Fibroblast of lung (primary cell): ENCODE results near the gene PCBP3. TPM values are rescaled to one million over a fixed set of nuclear protein-coding genes. Genes with fewer than 3 reads are reported as not detected.

Experiments used
- DNase-seq, 2 donors: peaks; one replicate each; pipeline versions ENCODE4 v3.0.0 to v3.0.0-alpha.2; 2010; ENCODE audit warnings: low read depth in 2 of 2
- H2AFZ ChIP-seq: 2 replicates; pipeline ENCODE4 v1.5.1; 2012; ENCODE audit warnings: low read length, control low read depth, inconsistent platforms
- H3K27ac ChIP-seq: 2 replicates; pipeline ENCODE4 v1.5.1; 2011; ENCODE audit warnings: low read length, control low read depth; ENCODE audit not compliant: insufficient read depth
- H3K27me3 ChIP-seq: 2 replicates; pipeline ENCODE4 v1.5.1; 2011; ENCODE audit warnings: mild to moderate bottlenecking, low read length; ENCODE audit not compliant: control insufficient read depth, insufficient read depth
- H3K36me3 ChIP-seq: 2 replicates; pipeline ENCODE4 v1.5.1; 2011; ENCODE audit warnings: low read length; ENCODE audit not compliant: control insufficient read depth, insufficient read depth
- H3K4me1 ChIP-seq: 2 replicates; pipeline ENCODE4 v1.5.1; 2011; ENCODE audit warnings: low read length; ENCODE audit not compliant: control insufficient read depth, insufficient read depth; ENCODE audit errors: extremely low read depth
- H3K4me2 ChIP-seq: 2 replicates; pipeline ENCODE4 v1.5.1; 2011; ENCODE audit warnings: low read length, control low read depth; ENCODE audit not compliant: insufficient read depth; ENCODE audit errors: extremely low read depth
- H3K4me3 ChIP-seq, 4 experiments: fragments of 200-600 bp in 1 of 4; sonication (generic) in 1 of 4; replicated peaks in 1 of 4; 2 replicates each; pipeline ENCODE4 v1.5.1; 2011 to 2016; ENCODE audit warnings: low read length in 4 of 4, low read depth in 3 of 4, mild to moderate bottlenecking in 3 of 4, control low read depth in 2 of 4, inconsistent platforms in 1 of 4, mixed read lengths in 1 of 4; ENCODE audit not compliant: insufficient read depth in 1 of 4; ENCODE audit errors: control extremely low read depth in 1 of 4
- H3K79me2 ChIP-seq: 2 replicates; pipeline ENCODE4 v1.5.1; 2012; ENCODE audit warnings: mild to moderate bottlenecking, low read length, inconsistent platforms; ENCODE audit not compliant: control insufficient read depth, insufficient read depth
- H3K9ac ChIP-seq: 2 replicates; pipeline ENCODE4 v1.5.1; 2011; ENCODE audit warnings: mild to moderate bottlenecking, low read length, control low read depth; ENCODE audit not compliant: insufficient read depth
- H3K9me3 ChIP-seq: 2 replicates; pipeline ENCODE4 v1.5.1; 2012; ENCODE audit warnings: low read depth, low read length; ENCODE audit not compliant: control insufficient read depth, insufficient read depth
- H4K20me1 ChIP-seq: 2 replicates; pipeline ENCODE4 v1.5.1; 2011; ENCODE audit warnings: low read length; ENCODE audit not compliant: control insufficient read depth, insufficient read depth; ENCODE audit errors: extremely low read depth
- EZH2 ChIP-seq: IDR thresholded peaks from 2 replicates; pipeline ENCODE4 v1.5.1; 2012; ENCODE audit warnings: low read length, control low read depth, mild to moderate bottlenecking; ENCODE audit errors: missing control alignments
- polyA plus RNA-seq, 2 donors: library from polyadenylated mRNA; depleted of rRNA in 1 of 2; stranded (reverse) in 1 of 2; unstranded in 1 of 2; fragments of >200 nt; gene quantifications; 2 replicates each; pipeline ENCODE4 v1.2.1, GENCODE V29; 2011 to 2012; ENCODE audit warnings: missing spikeins in 1 of 2
- total RNA-seq: library from RNA; depleted of rRNA; stranded (reverse); fragments of >200 nt; gene quantifications from 2 replicates; pipeline ENCODE4 v1.2.1, GENCODE V29; 2014
- TF ChIP-seq, protein P1 (sequence below), 2 donors: IDR thresholded peaks in 1 of 2; conservative IDR thresholded peaks in 1 of 2; 1 replicate in 1 of 2; 2 replicates in 1 of 2; pipeline ENCODE4 v1.5.1; 2011 to 2012; ENCODE audit warnings: low read length in 2 of 2, control low read depth in 1 of 2, inconsistent platforms in 1 of 2, low read depth in 1 of 2, mild to moderate bottlenecking in 1 of 2

PCBP3 gene
- total and polyA plus RNA-seq, 2 donors (not counting 1 experiment from before 2014, with no cell fraction given): 0.51 to 1.7 TPM

DNA sequence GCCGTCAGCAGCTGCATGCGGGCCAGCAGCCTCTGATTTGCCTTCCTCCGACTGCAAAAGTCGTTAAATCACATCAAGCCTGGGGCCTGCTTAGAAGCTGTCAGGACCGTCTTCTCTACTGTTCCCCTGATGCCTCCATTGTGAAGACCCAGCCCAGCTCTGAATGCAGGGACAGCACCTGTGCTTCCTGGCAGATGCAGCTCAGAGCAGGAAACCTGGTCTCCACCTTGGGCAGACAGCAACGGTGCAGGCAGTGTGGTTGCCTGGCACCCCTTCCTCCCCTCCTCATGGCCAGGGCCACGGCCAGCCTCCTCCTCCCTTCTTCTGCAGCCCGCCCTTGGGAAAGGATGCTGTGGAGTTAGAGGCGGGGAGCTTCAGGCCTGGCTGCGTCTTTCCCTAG lies 245.7 kb downstream of the PCBP3 start:
- no peaks in the 10 kb centered on the region for H4K20me1 ChIP-seq
- peaks cover 1% of the 10 kb centered on the region for H3K4me1 ChIP-seq
- H3K4me3 ChIP-seq: no peak overlapping the region
- TF ChIP-seq EZH2: no peak
- TF ChIP-seq, protein P1, sequence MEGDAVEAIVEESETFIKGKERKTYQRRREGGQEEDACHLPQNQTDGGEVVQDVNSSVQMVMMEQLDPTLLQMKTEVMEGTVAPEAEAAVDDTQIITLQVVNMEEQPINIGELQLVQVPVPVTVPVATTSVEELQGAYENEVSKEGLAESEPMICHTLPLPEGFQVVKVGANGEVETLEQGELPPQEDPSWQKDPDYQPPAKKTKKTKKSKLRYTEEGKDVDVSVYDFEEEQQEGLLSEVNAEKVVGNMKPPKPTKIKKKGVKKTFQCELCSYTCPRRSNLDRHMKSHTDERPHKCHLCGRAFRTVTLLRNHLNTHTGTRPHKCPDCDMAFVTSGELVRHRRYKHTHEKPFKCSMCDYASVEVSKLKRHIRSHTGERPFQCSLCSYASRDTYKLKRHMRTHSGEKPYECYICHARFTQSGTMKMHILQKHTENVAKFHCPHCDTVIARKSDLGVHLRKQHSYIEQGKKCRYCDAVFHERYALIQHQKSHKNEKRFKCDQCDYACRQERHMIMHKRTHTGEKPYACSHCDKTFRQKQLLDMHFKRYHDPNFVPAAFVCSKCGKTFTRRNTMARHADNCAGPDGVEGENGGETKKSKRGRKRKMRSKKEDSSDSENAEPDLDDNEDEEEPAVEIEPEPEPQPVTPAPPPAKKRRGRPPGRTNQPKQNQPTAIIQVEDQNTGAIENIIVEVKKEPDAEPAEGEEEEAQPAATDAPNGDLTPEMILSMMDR (conservative IDR thresholded peaks at IDR 0.05 in 1 of 2, IDR thresholded peaks at IDR 0.05 in 1 of 2; ENCODE audit: low read depth in 1 of 2, low read length in 2 of 2): no peak
- no peaks in the 10 kb centered on the region for H3K36me3 ChIP-seq
- no peak overlapping the region for H3K4me2 ChIP-seq
- no peak for DNase-seq
- H3K27me3 ChIP-seq: peaks cover 4% of the 10 kb centered on the region
- no peak overlapping the region for H3K27ac ChIP-seq
- H3K79me2 ChIP-seq: no peaks in the 10 kb centered on the region
- no peak overlapping the region for H3K9ac ChIP-seq
- no peaks in the 10 kb centered on the region for H3K9me3 ChIP-seq
- no peak overlapping the region for H2AFZ ChIP-seq

DNA sequence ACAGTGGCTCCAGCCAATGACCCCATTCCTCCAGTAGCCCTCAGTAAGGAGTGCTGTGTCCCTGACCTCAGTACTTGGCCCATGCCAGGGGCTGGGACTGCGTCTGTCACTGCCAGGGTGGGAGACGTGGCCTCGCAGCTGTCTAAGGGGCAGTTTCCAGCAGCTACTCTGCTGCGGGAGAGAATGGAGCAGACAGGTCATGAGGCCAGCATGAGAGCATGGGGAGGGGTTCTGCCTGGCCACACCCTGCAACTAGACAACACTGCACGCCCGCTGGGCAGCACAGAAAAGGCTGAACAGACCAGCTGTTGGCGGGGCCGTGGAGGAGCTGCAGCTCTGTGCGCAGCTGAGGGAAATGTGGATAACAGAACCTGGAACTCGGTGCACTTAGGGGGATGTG lies 246.4 kb downstream of the PCBP3 start:
- Histone ChIP-seq H3K79me2 (no peaks in the 10 kb centered on the region), H3K36me3 (no peaks in the 10 kb centered on the region), H3K9me3 (no peaks in the 10 kb centered on the region), H3K27ac (no peak overlapping the region), H4K20me1 (no peaks in the 10 kb centered on the region), H3K27me3 (peaks cover 4% of the 10 kb centered on the region), H2AFZ (no peak overlapping the region), H3K4me2 (no peak overlapping the region), H3K4me1 (peaks cover 2% of the 10 kb centered on the region), H3K9ac (no peak overlapping the region), H3K4me3 (no peak overlapping the region)
- TF ChIP-seq EZH2: no peak
- TF ChIP-seq, protein P1 (conservative IDR thresholded peaks at IDR 0.05 in 1 of 2, IDR thresholded peaks at IDR 0.05 in 1 of 2; ENCODE audit: low read depth in 1 of 2, low read length in 2 of 2): no peak
- peak in 1 of 2 donors; percentile 47 for DNase-seq

DNA sequence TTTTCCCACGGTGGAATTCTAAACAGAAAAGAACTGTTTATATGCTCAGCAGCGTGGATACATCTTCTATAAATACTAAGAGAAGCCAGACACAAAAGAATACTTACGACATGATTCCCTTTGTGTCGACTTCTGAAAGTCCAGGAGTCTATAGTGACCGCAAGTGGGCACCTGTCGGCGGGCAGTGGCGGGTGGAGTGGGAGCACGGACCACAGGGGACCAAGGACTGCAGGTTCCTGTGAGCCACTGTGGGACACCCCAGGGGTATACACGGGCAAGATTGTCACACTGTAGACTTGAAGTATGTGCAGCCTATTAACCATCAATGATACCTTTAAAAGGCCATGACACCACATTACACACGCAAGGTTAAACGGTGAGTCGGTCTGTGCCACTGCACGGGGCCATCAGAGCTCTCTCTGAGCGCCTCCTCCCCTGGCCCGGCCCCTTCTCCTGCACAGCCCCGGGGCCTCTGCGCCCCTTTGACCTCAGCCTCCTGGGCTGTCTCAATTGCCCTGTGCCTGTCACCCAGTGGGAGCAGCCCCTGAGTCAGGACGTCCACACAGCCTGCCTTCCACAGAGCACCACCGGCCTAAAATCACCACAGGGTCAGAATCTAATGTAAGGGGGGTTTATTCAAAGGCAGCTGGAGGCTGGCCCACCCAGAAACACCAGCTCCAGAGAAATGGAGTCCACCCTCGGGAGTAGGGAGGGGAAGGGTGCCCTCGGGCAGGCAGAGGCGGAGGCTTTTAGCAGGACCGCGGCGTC lies 248.0 kb downstream of the PCBP3 start:
- Histone ChIP-seq H3K4me2 (no peak overlapping the region), H3K27me3 (peaks cover 4% of the 10 kb centered on the region), H3K79me2 (no peaks in the 10 kb centered on the region), H4K20me1 (no peaks in the 10 kb centered on the region), H3K36me3 (no peaks in the 10 kb centered on the region), H3K9me3 (no peaks in the 10 kb centered on the region), H3K27ac (no peak overlapping the region), H3K4me1 (peaks cover 2% of the 10 kb centered on the region), H3K4me3 (no peak overlapping the region), H3K9ac (no peak overlapping the region), H2AFZ (no peak overlapping the region)
- TF ChIP-seq, protein P1 (conservative IDR thresholded peaks at IDR 0.05 in 1 of 2, IDR thresholded peaks at IDR 0.05 in 1 of 2; ENCODE audit: low read depth in 1 of 2, low read length in 2 of 2): no peak
- TF ChIP-seq EZH2: no peak
- DNase-seq: no peak
